ENCODE results near the gene IQGAP3. TPM values are rescaled to one million over a fixed set of nuclear protein-coding genes. Genes with fewer than 3 reads are reported as not detected.
A peak's percentile ranks its signal among the peaks of the same experiment; 100 is the strongest.

The IQGAP3 gene
- polyA plus RNA-seq, 1 donor from 2014 or later, result not detected

GRCh38 chr1:156574039-156574633, 1.8 kb upstream of the IQGAP3 start:
- Histone ChIP-seq H3K4me2 (ENCODE audit: low read length) (no peak overlapping the region), H3K9me3 (ENCODE audit: low read length) (no peaks in the 10 kb centered on the region), H4K20me1 (ENCODE audit: insufficient read depth) (no peaks in the 10 kb centered on the region), H2AFZ (ENCODE audit: low read depth, low read length) (no peak overlapping the region), H3K27ac (ENCODE audit: low read length) (no peak overlapping the region), H3K9me2 (ENCODE audit: insufficient read depth, low read length) (no peaks in the 10 kb centered on the region), H3K4me3 (ENCODE audit: low read length) (no peak overlapping the region), H3K9ac (ENCODE audit: low read length) (no peak overlapping the region), H3K36me3 (ENCODE audit: insufficient read depth, low read length) (no peaks in the 10 kb centered on the region), H3F3A (ENCODE audit: insufficient read depth, low read length, poor library complexity, severe bottlenecking) (no peaks in the 10 kb centered on the region), H3K79me2 (replicated peaks; ENCODE audit: insufficient read depth, low read length) (no peaks in the 10 kb centered on the region), H3K27me3 (ENCODE audit: insufficient read depth, low read depth, low read length) (no peaks in the 10 kb centered on the region)
- TF ChIP-seq, protein P1, sequence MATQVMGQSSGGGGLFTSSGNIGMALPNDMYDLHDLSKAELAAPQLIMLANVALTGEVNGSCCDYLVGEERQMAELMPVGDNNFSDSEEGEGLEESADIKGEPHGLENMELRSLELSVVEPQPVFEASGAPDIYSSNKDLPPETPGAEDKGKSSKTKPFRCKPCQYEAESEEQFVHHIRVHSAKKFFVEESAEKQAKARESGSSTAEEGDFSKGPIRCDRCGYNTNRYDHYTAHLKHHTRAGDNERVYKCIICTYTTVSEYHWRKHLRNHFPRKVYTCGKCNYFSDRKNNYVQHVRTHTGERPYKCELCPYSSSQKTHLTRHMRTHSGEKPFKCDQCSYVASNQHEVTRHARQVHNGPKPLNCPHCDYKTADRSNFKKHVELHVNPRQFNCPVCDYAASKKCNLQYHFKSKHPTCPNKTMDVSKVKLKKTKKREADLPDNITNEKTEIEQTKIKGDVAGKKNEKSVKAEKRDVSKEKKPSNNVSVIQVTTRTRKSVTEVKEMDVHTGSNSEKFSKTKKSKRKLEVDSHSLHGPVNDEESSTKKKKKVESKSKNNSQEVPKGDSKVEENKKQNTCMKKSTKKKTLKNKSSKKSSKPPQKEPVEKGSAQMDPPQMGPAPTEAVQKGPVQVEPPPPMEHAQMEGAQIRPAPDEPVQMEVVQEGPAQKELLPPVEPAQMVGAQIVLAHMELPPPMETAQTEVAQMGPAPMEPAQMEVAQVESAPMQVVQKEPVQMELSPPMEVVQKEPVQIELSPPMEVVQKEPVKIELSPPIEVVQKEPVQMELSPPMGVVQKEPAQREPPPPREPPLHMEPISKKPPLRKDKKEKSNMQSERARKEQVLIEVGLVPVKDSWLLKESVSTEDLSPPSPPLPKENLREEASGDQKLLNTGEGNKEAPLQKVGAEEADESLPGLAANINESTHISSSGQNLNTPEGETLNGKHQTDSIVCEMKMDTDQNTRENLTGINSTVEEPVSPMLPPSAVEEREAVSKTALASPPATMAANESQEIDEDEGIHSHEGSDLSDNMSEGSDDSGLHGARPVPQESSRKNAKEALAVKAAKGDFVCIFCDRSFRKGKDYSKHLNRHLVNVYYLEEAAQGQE (IDR thresholded peaks at IDR 0.05; ENCODE audit: borderline replicate concordance), result no peak
- no peak for TF ChIP-seq EZH2 (IDR thresholded peaks at IDR 0.05; ENCODE audit: borderline replicate concordance, insufficient read depth, low read length, poor library complexity, severe bottlenecking)
- no peak for TF ChIP-seq RAD21 (conservative IDR thresholded peaks at IDR 0.05)
- TF ChIP-seq MXI1 (conservative IDR thresholded peaks at IDR 0.05; ENCODE audit: poor library complexity, severe bottlenecking), result no peak
- no peak for TF ChIP-seq CTCF (IDR thresholded peaks at IDR 0.05; ENCODE audit: poor library complexity, severe bottlenecking)
- no peak for TF ChIP-seq EP300 (conservative IDR thresholded peaks at IDR 0.05; ENCODE audit: poor library complexity, severe bottlenecking)
- no peak for TF ChIP-seq SMC3 (conservative IDR thresholded peaks at IDR 0.05; ENCODE audit: poor library complexity)
- TF ChIP-seq TAF1 (IDR thresholded peaks at IDR 0.05; ENCODE audit: low read depth), result no peak
- no peak for TF ChIP-seq POLR2AphosphoS5 (IDR thresholded peaks at IDR 0.05)

GRCh38 chr1:156572663-156573018, 276 bp upstream of the IQGAP3 start:
- H3K79me2 ChIP-seq (replicated peaks; ENCODE audit: insufficient read depth, low read length), result no peaks in the 10 kb centered on the region
- H3K4me2 ChIP-seq (ENCODE audit: low read length), result peak overlapping the region; percentile 89
- H3F3A ChIP-seq (ENCODE audit: insufficient read depth, low read length, poor library complexity, severe bottlenecking), result no peaks in the 10 kb centered on the region
- no peaks in the 10 kb centered on the region for H3K36me3 ChIP-seq (ENCODE audit: insufficient read depth, low read length)
- peak overlapping the region; percentile 23 for H3K9ac ChIP-seq (ENCODE audit: low read length)
- peak overlapping the region; percentile 41 for H2AFZ ChIP-seq (ENCODE audit: low read depth, low read length)
- no peaks in the 10 kb centered on the region for H3K9me2 ChIP-seq (ENCODE audit: insufficient read depth, low read length)
- no peaks in the 10 kb centered on the region for H3K27me3 ChIP-seq (ENCODE audit: insufficient read depth, low read depth, low read length)
- TF ChIP-seq SMC3 (conservative IDR thresholded peaks at IDR 0.05; ENCODE audit: poor library complexity) (peak; percentile 29), EP300 (conservative IDR thresholded peaks at IDR 0.05; ENCODE audit: poor library complexity, severe bottlenecking) (no peak)
- H3K9me3 ChIP-seq (ENCODE audit: low read length), result no peaks in the 10 kb centered on the region
- peak overlapping the region; percentile 70 for H3K4me3 ChIP-seq (ENCODE audit: low read length)
- H4K20me1 ChIP-seq (ENCODE audit: insufficient read depth), result no peaks in the 10 kb centered on the region
- H3K27ac ChIP-seq (ENCODE audit: low read length), result no peak overlapping the region
